Measurements from ENCODE around the gene HBG2.

DNA sequence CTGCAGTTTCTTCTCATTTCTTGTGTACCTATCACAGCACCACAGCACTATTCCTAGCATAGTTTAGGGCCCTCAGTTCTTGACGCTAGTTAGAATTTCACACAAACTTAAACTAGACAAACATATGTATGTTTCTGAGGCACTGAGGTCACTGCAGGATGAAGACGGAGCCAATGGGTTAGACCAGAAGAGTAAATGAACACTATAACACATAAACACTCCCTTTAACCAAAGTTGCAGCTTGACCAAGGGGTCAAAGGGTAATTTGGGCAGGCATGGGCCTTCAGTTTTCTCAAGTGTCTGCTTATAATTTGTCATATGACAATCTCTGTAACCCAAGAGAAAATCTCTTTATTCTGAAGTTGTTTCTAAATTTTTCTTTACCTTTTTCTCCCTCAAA lies 28.0 kb upstream of the HBG2 start:
- TF ChIP-seq POLR2A (IDR thresholded peaks at IDR 0.05; ENCODE audit: low read depth, low read length) (no peak), MAFK (IDR thresholded peaks at IDR 0.05; ENCODE audit: low read depth, low read length) (no peak), NFE2L2 (IDR thresholded peaks at IDR 0.05; ENCODE audit: low read depth, low read length) (no peak), RFX5 (IDR thresholded peaks at IDR 0.05; ENCODE audit: low read depth, low read length) (no peak), CEBPB (IDR thresholded peaks at IDR 0.05; ENCODE audit: low read depth, low read length) (no peak), SMC3 (IDR thresholded peaks at IDR 0.05; ENCODE audit: low read depth, low read length) (no peak), RAD21 (IDR thresholded peaks at IDR 0.05; ENCODE audit: low read length) (no peak), BHLHE40 (IDR thresholded peaks at IDR 0.05; ENCODE audit: low read depth, low read length) (no peak), MXI1 (IDR thresholded peaks at IDR 0.05; ENCODE audit: borderline replicate concordance, low read depth, low read length) (no peak), CHD1 (IDR thresholded peaks at IDR 0.05; ENCODE audit: low read depth, low read length) (no peak), RCOR1 (IDR thresholded peaks at IDR 0.05; ENCODE audit: insufficient replicate concordance, low read length) (no peak), FOS (IDR thresholded peaks at IDR 0.05; ENCODE audit: low read depth, low read length) (no peak)
- TF ChIP-seq, protein P1, sequence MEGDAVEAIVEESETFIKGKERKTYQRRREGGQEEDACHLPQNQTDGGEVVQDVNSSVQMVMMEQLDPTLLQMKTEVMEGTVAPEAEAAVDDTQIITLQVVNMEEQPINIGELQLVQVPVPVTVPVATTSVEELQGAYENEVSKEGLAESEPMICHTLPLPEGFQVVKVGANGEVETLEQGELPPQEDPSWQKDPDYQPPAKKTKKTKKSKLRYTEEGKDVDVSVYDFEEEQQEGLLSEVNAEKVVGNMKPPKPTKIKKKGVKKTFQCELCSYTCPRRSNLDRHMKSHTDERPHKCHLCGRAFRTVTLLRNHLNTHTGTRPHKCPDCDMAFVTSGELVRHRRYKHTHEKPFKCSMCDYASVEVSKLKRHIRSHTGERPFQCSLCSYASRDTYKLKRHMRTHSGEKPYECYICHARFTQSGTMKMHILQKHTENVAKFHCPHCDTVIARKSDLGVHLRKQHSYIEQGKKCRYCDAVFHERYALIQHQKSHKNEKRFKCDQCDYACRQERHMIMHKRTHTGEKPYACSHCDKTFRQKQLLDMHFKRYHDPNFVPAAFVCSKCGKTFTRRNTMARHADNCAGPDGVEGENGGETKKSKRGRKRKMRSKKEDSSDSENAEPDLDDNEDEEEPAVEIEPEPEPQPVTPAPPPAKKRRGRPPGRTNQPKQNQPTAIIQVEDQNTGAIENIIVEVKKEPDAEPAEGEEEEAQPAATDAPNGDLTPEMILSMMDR (conservative IDR thresholded peaks at IDR 0.05; ENCODE audit: low read depth, low read length), result no peak

Data from IMR-90 (cell line).